ENCODE measurements around the gene WDR20. TPM values are rescaled to one million over a fixed set of nuclear protein-coding genes. Genes with fewer than 3 reads are reported as not detected.

Gene WDR20
- total and polyA plus RNA-seq, 2 of the 4 experiments (the other 2 are of a cell fraction), result 20.3 to 27.4 TPM

GRCh38 chr14:102125546-102125945 is 14.2 kb upstream of the WDR20 start:
- H4K5ac ChIP-seq (ENCODE audit: low read depth, low read length), result no peak overlapping the region
- no peak overlapping the region for H3K56ac ChIP-seq (ENCODE audit: extremely low read depth, insufficient read depth, low read length)
- H3K9me1 ChIP-seq (ENCODE audit: insufficient read depth, low read length), result no peaks in the 10 kb centered on the region
- WGBS, 2 experiments (ENCODE audit: extremely low coverage in 2 of 2, insufficient read length in 1 of 2), result no CpG with 5 or more reads among the region's 5 CpGs
- H2BK20ac ChIP-seq (ENCODE audit: low read depth, low read length), result no peak overlapping the region
- H3K27ac ChIP-seq (ENCODE audit: insufficient read depth, low read length), result no peak overlapping the region
- ChIA-PET POLR2A (ENCODE audit: unreplicated experiment) (no interaction called here), CTCF (no interaction called here)
- H4K91ac ChIP-seq (ENCODE audit: insufficient read depth, low read depth, low read length), result no peak overlapping the region
- no peak overlapping the region for H3K4me3 ChIP-seq (ENCODE audit: insufficient read depth, low read depth, low read length)
- H3K23ac ChIP-seq (ENCODE audit: low read depth, low read length), result no peak overlapping the region
- no peaks in the 10 kb centered on the region for H3K4me1 ChIP-seq (ENCODE audit: control insufficient read depth, insufficient read depth, low read length)
- no peak overlapping the region for H2AK5ac ChIP-seq (ENCODE audit: low read depth, low read length)
- H2BK15ac ChIP-seq (ENCODE audit: low read depth, low read length), result no peak overlapping the region
- no peak overlapping the region for H3K4me2 ChIP-seq (ENCODE audit: low read depth, low read length)
- ATAC-seq (ENCODE audit: low read depth) (no peak), DNase-seq (no peak)
- no peaks in the 10 kb centered on the region for H4K20me1 ChIP-seq (ENCODE audit: insufficient read depth, low read length)
- H3K36me3 ChIP-seq (ENCODE audit: control insufficient read depth, insufficient read depth, low read length), result no peaks in the 10 kb centered on the region
- no peak overlapping the region for H2BK5ac ChIP-seq (ENCODE audit: low read depth, low read length, poor library complexity, severe bottlenecking)
- no peak overlapping the region for H2BK120ac ChIP-seq (ENCODE audit: low read depth, low read length)
- H3K9me3 ChIP-seq (ENCODE audit: control insufficient read depth, insufficient read depth, low read length), result no peaks in the 10 kb centered on the region
- H2AFZ ChIP-seq (replicated peaks; ENCODE audit: low read length, poor library complexity), result no peak overlapping the region
- no peak overlapping the region for H4K8ac ChIP-seq (ENCODE audit: low read depth in 2 of 2, low read length in 2 of 2)
- in situ Hi-C loops (cut with MboI; ENCODE audit: low sequenced_read_pairs), result no loop called here
- no peak overlapping the region for H3K18ac ChIP-seq (ENCODE audit: low read depth, low read length)
- no peak overlapping the region for H2AK9ac ChIP-seq (replicated peaks; ENCODE audit: low read depth, low read length, poor library complexity)
- no peaks in the 10 kb centered on the region for H3K27me3 ChIP-seq (ENCODE audit: control insufficient read depth, insufficient read depth, low read length)
- no peak overlapping the region for H3K4ac ChIP-seq (ENCODE audit: low read depth, low read length)
- dilution Hi-C loops (cut with HindIII; ENCODE audit: low sequenced_read_pairs, unreplicated experiment), result no loop called here
- H3K14ac ChIP-seq (replicated peaks; ENCODE audit: low read depth, low read length), result no peak overlapping the region
- H3K79me1 ChIP-seq (ENCODE audit: low read depth in 1 of 2, low read length in 2 of 2), result no peaks in the 10 kb centered on the region
- H3K9ac ChIP-seq (ENCODE audit: low read depth, low read length), result no peak overlapping the region
- no TSS peak for BruUV-seq (replicated peaks)
- intact Hi-C loops (cut with micrococcal nuclease), result no loop called here
- TF ChIP-seq CHD1 (IDR thresholded peaks at IDR 0.05; ENCODE audit: low read depth, low read length) (no peak), RCOR1 (IDR thresholded peaks at IDR 0.05; ENCODE audit: insufficient replicate concordance, low read length) (no peak), RFX5 (IDR thresholded peaks at IDR 0.05; ENCODE audit: low read depth, low read length) (no peak), MAFK (IDR thresholded peaks at IDR 0.05; ENCODE audit: low read depth, low read length) (no peak), CEBPB (IDR thresholded peaks at IDR 0.05; ENCODE audit: low read depth, low read length) (no peak), MAZ (IDR thresholded peaks at IDR 0.05; ENCODE audit: borderline replicate concordance, low read depth, low read length) (no peak), NFE2L2 (IDR thresholded peaks at IDR 0.05; ENCODE audit: low read depth, low read length) (no peak), FOS (IDR thresholded peaks at IDR 0.05; ENCODE audit: low read depth, low read length) (no peak), POLR2A (IDR thresholded peaks at IDR 0.05; ENCODE audit: low read depth, low read length) (no peak), RAD21 (IDR thresholded peaks at IDR 0.05; ENCODE audit: low read length) (no peak)
- TF ChIP-seq, protein P1, sequence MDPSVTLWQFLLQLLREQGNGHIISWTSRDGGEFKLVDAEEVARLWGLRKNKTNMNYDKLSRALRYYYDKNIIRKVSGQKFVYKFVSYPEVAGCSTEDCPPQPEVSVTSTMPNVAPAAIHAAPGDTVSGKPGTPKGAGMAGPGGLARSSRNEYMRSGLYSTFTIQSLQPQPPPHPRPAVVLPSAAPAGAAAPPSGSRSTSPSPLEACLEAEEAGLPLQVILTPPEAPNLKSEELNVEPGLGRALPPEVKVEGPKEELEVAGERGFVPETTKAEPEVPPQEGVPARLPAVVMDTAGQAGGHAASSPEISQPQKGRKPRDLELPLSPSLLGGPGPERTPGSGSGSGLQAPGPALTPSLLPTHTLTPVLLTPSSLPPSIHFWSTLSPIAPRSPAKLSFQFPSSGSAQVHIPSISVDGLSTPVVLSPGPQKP (IDR thresholded peaks at IDR 0.05; ENCODE audit: borderline replicate concordance, low read depth, low read length), result no peak
